HG03280 (cell line): ENCODE measurements around the gene HS3ST3B1.
A peak's percentile ranks its signal among the peaks of the same experiment; 100 is the strongest.

Source experiments
- ATAC-seq: cut with Tn5 transposase; IDR thresholded peaks from one replicate; pipeline ENCODE4 v1.9.1; 2021; ENCODE audit warnings: mild to moderate bottlenecking, moderate library complexity; ENCODE audit not compliant: unreplicated experiment

The HS3ST3B1 gene

GRCh38 chr17:14351493-14351892 lies 50.6 kb downstream of the HS3ST3B1 start:
- ATAC-seq: peak; percentile 70

GRCh38 chr17:14352136-14352535 lies 51.3 kb downstream of the HS3ST3B1 start:
- no peak for ATAC-seq

- ATAC-seq: no peak
Observed at GRCh38 chr17:14353861-14354474, 53.1 kb downstream of the HS3ST3B1 start.

- ATAC-seq: no peak
Observed at GRCh38 chr17:14354807-14355206, 53.9 kb downstream of the HS3ST3B1 start.

GRCh38 chr17:14355556-14355955 lies 54.7 kb downstream of the HS3ST3B1 start:
- ATAC-seq: no peak

- peak; percentile 92 for ATAC-seq
Observed at GRCh38 chr17:14359163-14360020, 58.5 kb downstream of the HS3ST3B1 start.

- no peak for ATAC-seq
Observed at GRCh38 chr17:14360856-14361255, 60.0 kb downstream of the HS3ST3B1 start.

- ATAC-seq: no peak
Observed at GRCh38 chr17:14361470-14361869, 60.6 kb downstream of the HS3ST3B1 start.

GRCh38 chr17:14361945-14362508 lies 61.1 kb downstream of the HS3ST3B1 start:
- no peak for ATAC-seq

GRCh38 chr17:14366199-14366598 lies 65.3 kb downstream of the HS3ST3B1 start:
- no peak for ATAC-seq

GRCh38 chr17:14372461-14372860 lies 71.6 kb downstream of the HS3ST3B1 start:
- ATAC-seq: no peak

GRCh38 chr17:14372905-14373613 lies 72.2 kb downstream of the HS3ST3B1 start:
- no peak for ATAC-seq

- no peak for ATAC-seq
Observed at GRCh38 chr17:14373614-14374259, 72.9 kb downstream of the HS3ST3B1 start.

GRCh38 chr17:14374268-14374667 lies 73.4 kb downstream of the HS3ST3B1 start:
- ATAC-seq: no peak

- no peak for ATAC-seq
Observed at GRCh38 chr17:14376666-14377065, 75.8 kb downstream of the HS3ST3B1 start.

- ATAC-seq: no peak
Observed at GRCh38 chr17:14381606-14382005, 80.7 kb downstream of the HS3ST3B1 start.

GRCh38 chr17:14387036-14387435 lies 86.2 kb downstream of the HS3ST3B1 start:
- no peak for ATAC-seq

- no peak for ATAC-seq
Observed at GRCh38 chr17:14389681-14390080, 88.8 kb downstream of the HS3ST3B1 start.

- no peak for ATAC-seq
Observed at GRCh38 chr17:14393723-14394122, 92.8 kb downstream of the HS3ST3B1 start.

- no peak for ATAC-seq
Observed at GRCh38 chr17:14395255-14395654, 94.4 kb downstream of the HS3ST3B1 start.

GRCh38 chr17:14396547-14396946 lies 95.7 kb downstream of the HS3ST3B1 start:
- no peak for ATAC-seq
